Suprapubic skin (tissue), 4 donors: ENCODE data around the gene CTNNA2. TPM values are rescaled to one million over a fixed set of nuclear protein-coding genes. Genes with fewer than 3 reads are reported as not detected.

Source experiments
- DNase-seq, 2 donors: peaks; one replicate each; pipeline ENCODE4 v3.0.0-alpha.2; 2019; ENCODE audit warnings: low spot score in 2 of 2
- H3K27ac ChIP-seq: fragments of 200-600 bp; sonication (generic); one replicate; pipeline ENCODE4 v1.5.1; 2019
- H3K27me3 ChIP-seq: fragments of 200-600 bp; sonication (generic); one replicate; pipeline ENCODE4 v1.5.1; 2019
- H3K36me3 ChIP-seq: fragments of 200-600 bp; sonication (generic); one replicate; pipeline ENCODE4 v1.5.1; 2019
- H3K4me1 ChIP-seq: fragments of 200-600 bp; sonication (generic); one replicate; pipeline ENCODE4 v1.5.1; 2019
- H3K4me3 ChIP-seq: fragments of 200-600 bp; sonication (generic); one replicate; pipeline ENCODE4 v1.5.1; 2019; ENCODE audit warnings: mild to moderate bottlenecking
- H3K9me3 ChIP-seq: fragments of 200-600 bp; sonication (generic); one replicate; pipeline ENCODE4 v1.5.1; 2019
- EP300 ChIP-seq: sonication (generic); formaldehyde crosslinking; IDR thresholded peaks from one replicate; pipeline ENCODE4 v1.6.1; 2017; ENCODE audit warnings: antibody characterized with exemption
- POLR2A ChIP-seq, 2 donors: fragments of 450-650 bp; IDR thresholded peaks; one replicate each; pipeline ENCODE4 v1.6.1; 2017; ENCODE audit warnings: antibody characterized with exemption in 2 of 2, mild to moderate bottlenecking in 2 of 2, moderate library complexity in 2 of 2
- POLR2AphosphoS5 ChIP-seq, 3 donors: sonication (generic); formaldehyde crosslinking; IDR thresholded peaks; one replicate each; pipeline ENCODE4 v1.6.1; 2017; ENCODE audit warnings: antibody characterized with exemption in 3 of 3
- WGBS: methylation state at CpG from one replicate; pipeline ENCODE4 v1.1.5; 2018; 5-methylcytosine and 5-hydroxymethylcytosine counted together
- total RNA-seq, 4 donors: library from RNA; depleted of rRNA; stranded (reverse); fragments of >200 nt; gene quantifications; one replicate each; pipeline ENCODE4 v1.1.0, GENCODE V29; 2016
- TF ChIP-seq, protein P1 (sequence below), 2 donors: fragments of 200-600 bp in 1 of 2; fragments of 450-650 bp in 1 of 2; sonication (generic) in 1 of 2; IDR thresholded peaks; one replicate each; pipeline ENCODE4 v1.5.1; 2016 to 2019; ENCODE audit warnings: antibody characterized with exemption in 2 of 2, mild to moderate bottlenecking in 1 of 2, moderate library complexity in 1 of 2

The CTNNA2 gene
- total RNA-seq, 4 donors from 2014 or later, result 0.15 to 0.21 TPM; not detected in 2

DNA sequence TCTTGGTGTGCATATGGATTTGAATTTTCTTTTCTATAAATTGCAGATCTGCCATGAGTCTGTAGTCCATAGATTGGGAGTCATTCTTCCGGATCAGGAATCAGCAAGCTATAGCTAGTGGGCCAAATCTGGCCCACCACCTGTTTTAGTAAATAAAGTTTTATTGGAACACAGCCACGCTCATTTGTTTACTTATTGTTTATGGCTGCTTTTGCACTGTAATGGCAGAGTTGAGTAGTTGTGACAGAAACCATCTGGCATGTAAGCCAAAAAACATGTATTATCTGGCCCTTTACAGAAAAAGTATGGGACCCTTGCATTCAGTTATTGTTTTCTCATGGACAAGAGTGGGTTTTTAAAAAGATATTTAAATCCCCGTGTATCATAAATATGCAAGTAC is 600.5 kb downstream of the CTNNA2 start:
- Histone ChIP-seq H3K9me3 (no peaks in the 10 kb centered on the region), H3K4me1 (no peaks in the 10 kb centered on the region), H3K4me3 (no peak overlapping the region), H3K27me3 (no peaks in the 10 kb centered on the region), H3K36me3 (no peaks in the 10 kb centered on the region), H3K27ac (no peak overlapping the region)
- DNase-seq, result no peak
- TF ChIP-seq POLR2AphosphoS5 (IDR thresholded peaks at IDR 0.05), result no peak
- TF ChIP-seq, protein P1, sequence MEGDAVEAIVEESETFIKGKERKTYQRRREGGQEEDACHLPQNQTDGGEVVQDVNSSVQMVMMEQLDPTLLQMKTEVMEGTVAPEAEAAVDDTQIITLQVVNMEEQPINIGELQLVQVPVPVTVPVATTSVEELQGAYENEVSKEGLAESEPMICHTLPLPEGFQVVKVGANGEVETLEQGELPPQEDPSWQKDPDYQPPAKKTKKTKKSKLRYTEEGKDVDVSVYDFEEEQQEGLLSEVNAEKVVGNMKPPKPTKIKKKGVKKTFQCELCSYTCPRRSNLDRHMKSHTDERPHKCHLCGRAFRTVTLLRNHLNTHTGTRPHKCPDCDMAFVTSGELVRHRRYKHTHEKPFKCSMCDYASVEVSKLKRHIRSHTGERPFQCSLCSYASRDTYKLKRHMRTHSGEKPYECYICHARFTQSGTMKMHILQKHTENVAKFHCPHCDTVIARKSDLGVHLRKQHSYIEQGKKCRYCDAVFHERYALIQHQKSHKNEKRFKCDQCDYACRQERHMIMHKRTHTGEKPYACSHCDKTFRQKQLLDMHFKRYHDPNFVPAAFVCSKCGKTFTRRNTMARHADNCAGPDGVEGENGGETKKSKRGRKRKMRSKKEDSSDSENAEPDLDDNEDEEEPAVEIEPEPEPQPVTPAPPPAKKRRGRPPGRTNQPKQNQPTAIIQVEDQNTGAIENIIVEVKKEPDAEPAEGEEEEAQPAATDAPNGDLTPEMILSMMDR (IDR thresholded peaks at IDR 0.05), result no peak
- no peak for TF ChIP-seq POLR2A (IDR thresholded peaks at IDR 0.05)
- TF ChIP-seq EP300, result no peak
- 75% methylated on average over 3 of the region's 3 CpGs for WGBS

DNA sequence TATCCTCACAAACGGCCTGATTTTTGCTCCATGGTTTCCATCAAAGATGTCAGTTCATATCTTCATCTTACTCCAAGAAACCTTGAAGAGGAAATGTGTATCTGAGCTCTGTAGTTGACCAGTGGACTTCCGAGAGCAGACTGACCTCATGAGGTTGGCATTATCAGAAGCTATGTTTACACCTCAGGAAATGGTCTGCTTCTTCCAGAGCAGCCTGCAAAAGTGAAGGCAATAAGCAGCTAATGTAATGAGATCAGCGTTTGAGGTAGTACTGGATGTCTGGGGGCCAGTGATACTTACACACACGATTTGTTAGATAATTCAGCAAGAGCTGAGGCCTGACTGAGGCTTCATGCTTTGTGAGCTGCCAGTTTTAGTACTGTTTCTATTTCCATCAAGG is 602.0 kb downstream of the CTNNA2 start:
- no peaks in the 10 kb centered on the region for H3K9me3 ChIP-seq
- no peaks in the 10 kb centered on the region for H3K27me3 ChIP-seq
- DNase-seq, result no peak
- WGBS, result 64% methylated on average over 4 of the region's 4 CpGs
- no peak for TF ChIP-seq POLR2A (IDR thresholded peaks at IDR 0.05)
- TF ChIP-seq, protein P1 (IDR thresholded peaks at IDR 0.05), result no peak
- TF ChIP-seq POLR2AphosphoS5 (IDR thresholded peaks at IDR 0.05), result no peak
- H3K27ac ChIP-seq, result no peak overlapping the region
- H3K4me3 ChIP-seq, result no peak overlapping the region
- no peaks in the 10 kb centered on the region for H3K4me1 ChIP-seq
- no peaks in the 10 kb centered on the region for H3K36me3 ChIP-seq

DNA sequence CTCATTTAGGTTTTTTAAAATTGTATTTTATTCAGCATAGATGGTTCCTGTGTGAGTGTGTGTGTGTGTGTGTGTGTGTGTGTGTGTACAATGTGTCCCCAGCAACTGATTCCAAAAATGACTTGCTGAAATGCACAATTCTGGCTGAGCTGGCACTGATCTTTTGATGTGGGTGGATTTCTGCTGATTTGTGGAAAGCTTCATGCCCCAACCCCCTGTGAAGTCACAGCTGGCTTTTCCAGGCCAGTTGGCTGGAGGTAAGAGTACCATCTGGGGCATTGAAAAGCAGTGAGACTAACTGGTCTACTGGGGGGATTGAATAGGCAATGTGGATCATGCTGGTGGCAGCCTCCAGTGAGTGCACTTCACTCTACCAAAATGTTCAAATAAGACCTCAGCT is 604.5 kb downstream of the CTNNA2 start:
- H3K27me3 ChIP-seq, result no peaks in the 10 kb centered on the region

DNA sequence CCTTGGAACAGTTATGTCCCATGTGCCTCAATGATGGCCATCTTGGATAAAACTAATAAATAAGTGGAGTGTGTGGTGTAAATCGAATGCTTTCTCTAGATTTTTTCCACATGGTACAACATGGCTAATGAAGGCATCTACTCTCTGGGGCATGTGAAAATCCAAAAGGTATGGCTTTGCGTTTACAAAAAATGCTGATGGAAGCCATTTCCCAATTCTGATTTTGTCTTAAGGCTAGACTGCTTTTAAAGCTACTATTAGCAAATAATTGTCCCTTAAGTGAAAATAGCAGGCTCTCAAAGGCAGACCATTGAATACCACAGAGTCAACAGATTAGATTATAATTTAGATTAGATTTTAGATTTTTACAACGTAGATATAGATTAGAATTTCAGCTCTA is 608.0 kb downstream of the CTNNA2 start:
- TF ChIP-seq EP300 (no peak), POLR2AphosphoS5 (IDR thresholded peaks at IDR 0.05) (no peak), POLR2A (IDR thresholded peaks at IDR 0.05) (no peak)
- TF ChIP-seq, protein P1 (IDR thresholded peaks at IDR 0.05), result no peak
- H3K4me3 ChIP-seq, result no peak overlapping the region
- WGBS, result 84% methylated on average over 3 of the region's 3 CpGs
- no peaks in the 10 kb centered on the region for H3K27me3 ChIP-seq
- DNase-seq, result no peak
- H3K27ac ChIP-seq, result no peak overlapping the region
- H3K4me1 ChIP-seq, result no peaks in the 10 kb centered on the region
- H3K9me3 ChIP-seq, result no peaks in the 10 kb centered on the region
- no peaks in the 10 kb centered on the region for H3K36me3 ChIP-seq

More for the DNA sequence above, 604.5 kb downstream of the CTNNA2 start:
- H3K4me1 ChIP-seq, result no peaks in the 10 kb centered on the region
- TF ChIP-seq, protein P1 (IDR thresholded peaks at IDR 0.05), result no peak
- no peak for TF ChIP-seq POLR2A (IDR thresholded peaks at IDR 0.05)
- TF ChIP-seq POLR2AphosphoS5 (IDR thresholded peaks at IDR 0.05), result no peak
- TF ChIP-seq EP300, result no peak
- no peaks in the 10 kb centered on the region for H3K9me3 ChIP-seq
- DNase-seq, result no peak
- no peaks in the 10 kb centered on the region for H3K36me3 ChIP-seq
- no peak overlapping the region for H3K27ac ChIP-seq
- H3K4me3 ChIP-seq, result no peak overlapping the region

DNA sequence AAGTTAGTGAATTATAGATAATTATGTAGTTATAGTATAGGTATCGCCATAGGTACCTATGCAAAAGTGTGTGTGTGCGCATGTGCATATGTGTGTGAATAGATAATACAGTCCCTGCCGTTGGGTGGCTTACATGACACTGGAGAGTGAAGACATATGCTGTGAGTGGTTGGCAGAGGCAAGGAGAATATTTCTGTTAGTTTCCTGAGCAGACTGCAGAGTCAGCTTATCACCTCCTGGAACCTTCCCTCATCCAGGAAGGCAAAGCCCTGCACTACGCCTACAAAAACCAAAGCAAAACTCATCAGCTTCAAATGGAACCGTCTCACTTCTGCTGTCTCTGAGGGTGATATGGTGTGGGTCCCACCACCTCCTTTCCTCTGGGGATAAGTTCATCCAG is 609.8 kb downstream of the CTNNA2 start:
- no peak overlapping the region for H3K27ac ChIP-seq
- no peak for TF ChIP-seq POLR2AphosphoS5 (IDR thresholded peaks at IDR 0.05)
- TF ChIP-seq, protein P1 (IDR thresholded peaks at IDR 0.05), result no peak
- no peak for TF ChIP-seq EP300
- TF ChIP-seq POLR2A (IDR thresholded peaks at IDR 0.05), result no peak
- no peaks in the 10 kb centered on the region for H3K9me3 ChIP-seq
- no peaks in the 10 kb centered on the region for H3K27me3 ChIP-seq
- 90% methylated on average over 5 of the region's 5 CpGs for WGBS
- no peaks in the 10 kb centered on the region for H3K36me3 ChIP-seq
- DNase-seq, result no peak
- H3K4me1 ChIP-seq, result no peaks in the 10 kb centered on the region
- H3K4me3 ChIP-seq, result no peak overlapping the region
